H9 (cell line): Measurements from ENCODE around the gene ABCA7. TPM values are rescaled to one million over a fixed set of nuclear protein-coding genes. Genes with fewer than 3 reads are reported as not detected.

Source experiments
- DNase-seq: peaks from one replicate; pipeline ENCODE4 v3.0.0-alpha.2; 2017
- H2AFZ ChIP-seq: one replicate; pipeline ENCODE4 v1.6.1; 2013; ENCODE audit warnings: mild to moderate bottlenecking, low read length, control low read depth, moderate library complexity
- H2AK5ac ChIP-seq: 2 replicates; pipeline ENCODE4 v1.6.1; 2013; ENCODE audit warnings: low read length, control low read depth, mixed read lengths; ENCODE audit not compliant: insufficient read length
- H2BK120ac ChIP-seq: one replicate; pipeline ENCODE4 v1.6.1; 2013; ENCODE audit warnings: low read depth, mild to moderate bottlenecking, low read length, control low read depth, inconsistent platforms; ENCODE audit not compliant: poor library complexity, severe bottlenecking
- H2BK12ac ChIP-seq: 2 replicates; pipeline ENCODE4 v1.6.1; 2013; ENCODE audit warnings: low read length, control low read depth, mixed read lengths, low read depth; ENCODE audit not compliant: insufficient read length
- H2BK15ac ChIP-seq: 2 replicates; pipeline ENCODE4 v1.6.1; 2013; ENCODE audit warnings: low read depth, low read length, control low read depth
- H2BK20ac ChIP-seq: one replicate; pipeline ENCODE4 v1.6.1; 2013; ENCODE audit warnings: low read depth, mild to moderate bottlenecking, low read length, control low read depth, inconsistent platforms; ENCODE audit not compliant: poor library complexity, severe bottlenecking
- H2BK5ac ChIP-seq: 2 replicates; pipeline ENCODE4 v1.6.1; 2013; ENCODE audit warnings: low read length, control low read depth, mixed read lengths; ENCODE audit not compliant: insufficient read length
- H3K14ac ChIP-seq: 2 replicates; pipeline ENCODE4 v1.6.1; 2013; ENCODE audit warnings: low read length, control low read depth; ENCODE audit not compliant: insufficient read depth
- H3K18ac ChIP-seq: 2 replicates; pipeline ENCODE4 v1.6.1; 2013; ENCODE audit warnings: low read depth, mild to moderate bottlenecking, mixed read lengths, low read length, control low read depth; ENCODE audit not compliant: insufficient read length
- H3K23ac ChIP-seq: 2 replicates; pipeline ENCODE4 v1.6.1; 2013; ENCODE audit warnings: low read length, control low read depth, mixed read lengths, low read depth; ENCODE audit not compliant: insufficient read length
- H3K23me2 ChIP-seq: 2 replicates; pipeline ENCODE4 v1.6.1; 2013; ENCODE audit warnings: low read depth, mild to moderate bottlenecking, mixed read lengths, low read length, control low read depth; ENCODE audit not compliant: insufficient read length, poor library complexity, severe bottlenecking
- H3K27ac ChIP-seq: 2 replicates; pipeline ENCODE4 v1.5.1; 2013; ENCODE audit warnings: low read length, control low read depth, mixed read lengths, low read depth; ENCODE audit not compliant: insufficient read length
- H3K27me3 ChIP-seq: 2 replicates; pipeline ENCODE4 v1.6.1; 2013; ENCODE audit warnings: low read length, control low read depth, inconsistent platforms; ENCODE audit not compliant: insufficient read depth
- H3K4ac ChIP-seq: 2 replicates; pipeline ENCODE4 v1.6.1; 2013; ENCODE audit warnings: low read depth, mild to moderate bottlenecking, control low read depth, inconsistent platforms, low read length, moderate library complexity
- H3K4me1 ChIP-seq: 2 replicates; pipeline ENCODE4 v1.6.1; 2013; ENCODE audit warnings: low read length, control low read depth, inconsistent platforms; ENCODE audit not compliant: insufficient read depth
- H3K4me2 ChIP-seq: 2 replicates; pipeline ENCODE4 v1.6.1; 2013; ENCODE audit warnings: low read length, control low read depth, mixed read lengths; ENCODE audit not compliant: insufficient read length, insufficient read depth
- H3K56ac ChIP-seq: 2 replicates; pipeline ENCODE4 v1.6.1; 2013; ENCODE audit warnings: low read depth, mild to moderate bottlenecking, mixed read lengths, low read length, control low read depth; ENCODE audit not compliant: insufficient read length
- H3K79me1 ChIP-seq: 2 replicates; pipeline ENCODE4 v1.6.1; 2013; ENCODE audit warnings: low read depth, mild to moderate bottlenecking, moderate library complexity, low read length, control low read depth, inconsistent platforms; ENCODE audit not compliant: insufficient read depth, poor library complexity, severe bottlenecking
- H3K79me2 ChIP-seq: 2 replicates; pipeline ENCODE4 v1.6.1; 2013; ENCODE audit warnings: low read length, control low read depth, inconsistent platforms; ENCODE audit not compliant: insufficient read depth
- H3K9ac ChIP-seq: 2 replicates; pipeline ENCODE4 v1.6.1; 2013; ENCODE audit warnings: low read length, control low read depth, mixed read lengths; ENCODE audit not compliant: insufficient read length; ENCODE audit errors: extremely low read depth
- H3K9me3 ChIP-seq: one replicate; pipeline ENCODE4 v1.6.1; 2013; ENCODE audit warnings: low read depth, low read length, inconsistent platforms; ENCODE audit not compliant: control insufficient read depth
- H3T11ph ChIP-seq: one replicate; pipeline ENCODE4 v1.6.1; 2013; ENCODE audit warnings: mild to moderate bottlenecking, low read length, control low read depth, inconsistent platforms
- H4K20me1 ChIP-seq: one replicate; pipeline ENCODE4 v1.6.1; 2013; ENCODE audit not compliant: control insufficient read depth, insufficient read length, insufficient read depth
- H4K5ac ChIP-seq: 2 replicates; pipeline ENCODE4 v1.6.1; 2013; ENCODE audit warnings: low read depth, mild to moderate bottlenecking, mixed read lengths, low read length, control low read depth; ENCODE audit not compliant: insufficient read length
- H4K8ac ChIP-seq: replicated peaks from 2 replicates; pipeline ENCODE4 v1.6.1; 2013; ENCODE audit warnings: low read length, control low read depth, mixed read lengths, low read depth; ENCODE audit not compliant: insufficient read length
- H4K91ac ChIP-seq: 2 replicates; pipeline ENCODE4 v1.6.1; 2013; ENCODE audit warnings: low read depth, mild to moderate bottlenecking, moderate library complexity, mixed read lengths, low read length, control low read depth; ENCODE audit not compliant: insufficient read length
- H3K27ac Mint-ChIP-seq, 3 experiments: 2 replicates in 2 of 3; 3 replicates in 1 of 3; pipeline ENCODE4 v1.8.0; 2020 to 2021; ENCODE audit warnings: mixed read lengths in 3 of 3, mild to moderate bottlenecking in 1 of 3, moderate library complexity in 1 of 3
- H3K27me3 Mint-ChIP-seq: 2 replicates; pipeline ENCODE4 v1.8.0; 2021; ENCODE audit warnings: low read depth, mild to moderate bottlenecking, moderate library complexity, mixed read lengths
- H3K36me3 Mint-ChIP-seq, 3 experiments: 2 replicates in 2 of 3; 3 replicates in 1 of 3; pipeline ENCODE4 v1.8.0; 2020 to 2021; ENCODE audit warnings: low read depth in 3 of 3, mixed read lengths in 3 of 3; ENCODE audit not compliant: insufficient read depth in 1 of 3
- H3K4me1 Mint-ChIP-seq, 2 experiments: 2 replicates each; pipeline ENCODE4 v1.8.0; 2020; ENCODE audit warnings: mixed read lengths in 2 of 2
- H3K4me3 Mint-ChIP-seq, 2 experiments: 2 replicates in 1 of 2; 3 replicates in 1 of 2; pipeline ENCODE4 v1.8.0; 2020 to 2021; ENCODE audit warnings: mild to moderate bottlenecking in 2 of 2, mixed read lengths in 2 of 2, moderate library complexity in 1 of 2
- H3K9me3 Mint-ChIP-seq, 2 experiments: 2 replicates in 1 of 2; 3 replicates in 1 of 2; pipeline ENCODE4 v1.8.0; 2020; ENCODE audit warnings: mild to moderate bottlenecking in 2 of 2, mixed read lengths in 2 of 2, moderate library complexity in 1 of 2
- CTCF ChIP-seq: fragments of 200-600 bp; sonication (generic); conservative IDR thresholded peaks from 3 replicates; pipeline ENCODE4 v1.8.0; 2021; ENCODE audit warnings: antibody characterized with exemption, mild to moderate bottlenecking
- WGBS: extraction: QIAGEN DNeasy Blood & Tissue Kit; methylation state at CpG from one replicate; pipeline ENCODE4 v1.1.7; 2013; ENCODE audit warnings: missing lambda C conversion rate, low lambda C conversion rate, mixed read lengths; ENCODE audit not compliant: insufficient read length; ENCODE audit errors: extremely low coverage; 5-methylcytosine and 5-hydroxymethylcytosine counted together
- total RNA-seq: library from RNA; stranded (reverse); gene quantifications from 2 replicates; pipeline ENCODE4 v1.2.1, GENCODE V29; 2021

ABCA7 gene
- total RNA-seq, 1 experiment from 2014 or later, result 34.6 TPM

- TF ChIP-seq CTCF, result no peak
- no peak overlapping the region for H2AK5ac ChIP-seq
- H3K18ac ChIP-seq, result no peak overlapping the region
- no peak overlapping the region for H3K23ac ChIP-seq
- no peak overlapping the region for H3K56ac ChIP-seq
- DNase-seq, result no peak
- H3K27me3 ChIP-seq, result no peaks in the 10 kb centered on the region
- H4K91ac ChIP-seq, result no peak overlapping the region
- Mint-ChIP-seq H3K27ac (0 out of 7 replicates have a peak overlapping the region, but pooled peaks of 2 of the 3 experiments have one; percentile 36 to 48), H3K4me3 (peak overlapping the region; percentile 89 to 91), H3K27me3 (no peaks in the 10 kb centered on the region; the same call in 1 of the 2 replicates), H3K36me3 (peaks cover 2 to 9% (median 2%) of the 10 kb centered on the region in 3 experiments; a peak in 5 of 7 replicates), H3K4me1 (peaks cover 17 to 35% of the 10 kb centered on the region in 2 experiments), H3K9me3 (no peaks in the 10 kb centered on the region; a peak in 1 of 5 replicates)
- no peak overlapping the region for H2BK120ac ChIP-seq
- H3K9me3 ChIP-seq, result no peaks in the 10 kb centered on the region
- WGBS, result no CpG with 5 or more reads among the region's 17 CpGs
- H3K4me2 ChIP-seq, result peak overlapping the region; percentile 64
- H4K8ac ChIP-seq, result no peak overlapping the region
- no peak overlapping the region for H2BK15ac ChIP-seq
- H3K79me1 ChIP-seq, result peaks cover 7% of the 10 kb centered on the region
- no peak overlapping the region for H3K9ac ChIP-seq
- no peak overlapping the region for H2BK5ac ChIP-seq
- H3K79me2 ChIP-seq, result peaks cover 45% of the 10 kb centered on the region; the same call in 1 of the 2 replicates
- H2BK20ac ChIP-seq, result no peak overlapping the region
- no peak overlapping the region for H3T11ph ChIP-seq
- H3K23me2 ChIP-seq, result peaks cover 10% of the 10 kb centered on the region
- no peak overlapping the region for H2AFZ ChIP-seq
- no peaks in the 10 kb centered on the region for H4K20me1 ChIP-seq
- H3K27ac ChIP-seq, result no peak overlapping the region
- H4K5ac ChIP-seq, result no peak overlapping the region
- no peak overlapping the region for H2BK12ac ChIP-seq
- no peaks in the 10 kb centered on the region; the same call in 1 of the 2 replicates for H3K4me1 ChIP-seq
- H3K14ac ChIP-seq, result no peak overlapping the region
- no peak overlapping the region for H3K4ac ChIP-seq
Observed at GRCh38 chr19:1018932-1019615, 20.8 kb upstream of the ABCA7 start.
